PC-9 (cell line): ENCODE data around the gene CELF4.

Source experiments
- EZH2 ChIP-seq: fragments of 200-600 bp; sonication (generic); IDR thresholded peaks from 2 replicates; pipeline ENCODE4 v1.8.0; 2017; ENCODE audit warnings: antibody characterized with exemption, low read depth
- TF ChIP-seq, protein P1 (sequence below): fragments of 200-600 bp; sonication (generic); conservative IDR thresholded peaks from 2 replicates; pipeline ENCODE4 v1.6.1; 2017; ENCODE audit warnings: mixed run types, antibody characterized with exemption, mild to moderate bottlenecking, moderate library complexity

DNA sequence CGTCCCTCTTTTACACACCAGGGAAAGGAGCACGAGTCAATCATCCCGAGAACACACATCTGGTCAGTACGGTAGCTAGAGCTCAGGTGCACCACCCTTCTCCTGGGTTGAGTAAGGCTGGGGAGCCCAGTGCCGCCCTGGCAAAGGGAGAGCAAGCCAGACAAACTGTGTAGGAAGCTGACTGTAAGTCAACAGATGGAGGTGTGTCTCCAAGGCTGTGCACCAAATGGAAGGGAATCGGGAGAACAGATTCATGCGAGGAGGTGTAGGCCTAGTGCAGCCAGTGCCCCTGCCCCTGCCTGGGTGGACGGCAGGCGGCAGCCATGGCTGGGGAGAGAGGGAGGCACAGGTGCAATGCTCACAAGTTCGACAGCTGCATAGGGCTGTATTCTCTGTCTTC lies 65.7 kb downstream of the CELF4 start:
- TF ChIP-seq, protein P1, sequence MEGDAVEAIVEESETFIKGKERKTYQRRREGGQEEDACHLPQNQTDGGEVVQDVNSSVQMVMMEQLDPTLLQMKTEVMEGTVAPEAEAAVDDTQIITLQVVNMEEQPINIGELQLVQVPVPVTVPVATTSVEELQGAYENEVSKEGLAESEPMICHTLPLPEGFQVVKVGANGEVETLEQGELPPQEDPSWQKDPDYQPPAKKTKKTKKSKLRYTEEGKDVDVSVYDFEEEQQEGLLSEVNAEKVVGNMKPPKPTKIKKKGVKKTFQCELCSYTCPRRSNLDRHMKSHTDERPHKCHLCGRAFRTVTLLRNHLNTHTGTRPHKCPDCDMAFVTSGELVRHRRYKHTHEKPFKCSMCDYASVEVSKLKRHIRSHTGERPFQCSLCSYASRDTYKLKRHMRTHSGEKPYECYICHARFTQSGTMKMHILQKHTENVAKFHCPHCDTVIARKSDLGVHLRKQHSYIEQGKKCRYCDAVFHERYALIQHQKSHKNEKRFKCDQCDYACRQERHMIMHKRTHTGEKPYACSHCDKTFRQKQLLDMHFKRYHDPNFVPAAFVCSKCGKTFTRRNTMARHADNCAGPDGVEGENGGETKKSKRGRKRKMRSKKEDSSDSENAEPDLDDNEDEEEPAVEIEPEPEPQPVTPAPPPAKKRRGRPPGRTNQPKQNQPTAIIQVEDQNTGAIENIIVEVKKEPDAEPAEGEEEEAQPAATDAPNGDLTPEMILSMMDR = no peak
- no peak for TF ChIP-seq EZH2
